ENCODE results near the gene SRPK3.

SRPK3 gene

DNA sequence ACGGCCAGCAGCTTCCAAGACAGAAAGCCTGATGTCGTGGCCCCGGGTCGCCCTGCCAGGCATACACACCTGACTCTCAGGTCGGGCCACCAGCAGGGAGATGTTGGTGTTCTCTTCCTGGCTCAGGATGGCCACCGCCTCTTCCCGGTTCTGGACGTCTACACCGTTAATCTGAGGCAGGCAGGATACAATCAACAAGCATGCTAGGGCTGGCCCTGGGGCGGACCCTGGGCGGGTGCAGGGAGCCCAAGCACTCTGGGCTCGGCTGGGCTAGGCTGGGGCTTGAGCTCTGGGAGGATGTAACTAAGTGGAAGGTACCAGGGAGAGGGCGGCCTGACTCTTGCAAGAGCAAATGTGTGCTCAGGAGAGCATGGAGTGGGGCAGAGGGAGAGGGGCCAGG lies 24.6 kb downstream of the SRPK3 start:
- Histone ChIP-seq H3K27ac (ENCODE audit: low read length) (no peak overlapping the region), H3K4me3 (ENCODE audit: low read depth in 1 of 2, low read length in 2 of 2) (no peak overlapping the region), H3K9ac (ENCODE audit: low read depth, low read length) (no peak overlapping the region), H4K20me1 (ENCODE audit: insufficient read depth, low read length) (no peaks in the 10 kb centered on the region), H3K27me3 (ENCODE audit: insufficient read depth, low read length, poor library complexity) (no peaks in the 10 kb centered on the region), H3K4me2 (ENCODE audit: insufficient read depth, low read length) (no peak overlapping the region), H3K36me3 (ENCODE audit: insufficient read depth, low read length) (no peaks in the 10 kb centered on the region), H3K4me1 (ENCODE audit: insufficient read depth, low read length) (no peaks in the 10 kb centered on the region), H3K79me2 (ENCODE audit: insufficient read depth, low read length) (no peaks in the 10 kb centered on the region), H3K9me3 (ENCODE audit: insufficient read depth, low read length, severe bottlenecking) (no peaks in the 10 kb centered on the region), H2AFZ (ENCODE audit: low read depth, low read length) (no peak overlapping the region)
- no peak for TF ChIP-seq EZH2 (IDR thresholded peaks at IDR 0.05; ENCODE audit: borderline replicate concordance, low read depth, low read length, severe bottlenecking)
- TF ChIP-seq, protein P1, sequence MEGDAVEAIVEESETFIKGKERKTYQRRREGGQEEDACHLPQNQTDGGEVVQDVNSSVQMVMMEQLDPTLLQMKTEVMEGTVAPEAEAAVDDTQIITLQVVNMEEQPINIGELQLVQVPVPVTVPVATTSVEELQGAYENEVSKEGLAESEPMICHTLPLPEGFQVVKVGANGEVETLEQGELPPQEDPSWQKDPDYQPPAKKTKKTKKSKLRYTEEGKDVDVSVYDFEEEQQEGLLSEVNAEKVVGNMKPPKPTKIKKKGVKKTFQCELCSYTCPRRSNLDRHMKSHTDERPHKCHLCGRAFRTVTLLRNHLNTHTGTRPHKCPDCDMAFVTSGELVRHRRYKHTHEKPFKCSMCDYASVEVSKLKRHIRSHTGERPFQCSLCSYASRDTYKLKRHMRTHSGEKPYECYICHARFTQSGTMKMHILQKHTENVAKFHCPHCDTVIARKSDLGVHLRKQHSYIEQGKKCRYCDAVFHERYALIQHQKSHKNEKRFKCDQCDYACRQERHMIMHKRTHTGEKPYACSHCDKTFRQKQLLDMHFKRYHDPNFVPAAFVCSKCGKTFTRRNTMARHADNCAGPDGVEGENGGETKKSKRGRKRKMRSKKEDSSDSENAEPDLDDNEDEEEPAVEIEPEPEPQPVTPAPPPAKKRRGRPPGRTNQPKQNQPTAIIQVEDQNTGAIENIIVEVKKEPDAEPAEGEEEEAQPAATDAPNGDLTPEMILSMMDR (IDR thresholded peaks at IDR 0.05; ENCODE audit: borderline replicate concordance, extremely low read depth, low read length, poor library complexity, severe bottlenecking) = no peak
- DNase-seq (no peak), ATAC-seq (ENCODE audit: insufficient read depth, low read depth) (no peak)

DNA sequence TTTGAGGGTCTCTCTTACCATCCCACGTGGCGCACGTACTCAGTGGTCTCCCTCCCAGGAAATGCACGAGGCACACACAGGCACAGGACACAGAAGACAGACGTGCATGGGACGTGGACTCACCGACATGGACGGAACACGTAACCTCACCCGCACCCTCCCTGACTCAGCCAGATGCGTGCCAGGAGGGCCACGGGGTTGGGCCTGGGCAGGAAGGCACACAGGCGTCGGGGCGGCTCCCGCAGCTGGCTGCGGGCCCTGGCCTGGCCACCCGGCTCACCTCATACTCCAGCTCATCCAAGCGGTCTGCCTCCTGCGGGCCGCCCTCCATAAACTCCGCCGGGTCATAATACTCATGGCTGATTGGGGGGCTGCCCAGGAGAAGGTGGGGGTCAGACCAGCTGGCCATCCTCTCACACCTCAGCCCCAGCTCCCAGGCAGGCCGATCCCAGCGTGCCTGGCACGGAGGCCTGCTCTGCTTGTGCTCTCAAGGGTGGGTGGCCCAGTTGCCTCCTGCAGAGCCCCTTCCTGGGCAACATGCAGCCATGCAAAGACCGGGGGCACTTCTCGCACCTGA lies 26.2 kb downstream of the SRPK3 start:
- DNase-seq (no peak), ATAC-seq (ENCODE audit: insufficient read depth, low read depth) (no peak)
- Histone ChIP-seq H3K27ac (ENCODE audit: low read length) (no peak overlapping the region), H3K79me2 (ENCODE audit: insufficient read depth, low read length) (no peaks in the 10 kb centered on the region), H4K20me1 (ENCODE audit: insufficient read depth, low read length) (no peaks in the 10 kb centered on the region), H3K4me3 (ENCODE audit: low read depth in 1 of 2, low read length in 2 of 2) (no peak overlapping the region), H3K4me2 (ENCODE audit: insufficient read depth, low read length) (no peak overlapping the region), H3K9ac (ENCODE audit: low read depth, low read length) (no peak overlapping the region), H3K36me3 (ENCODE audit: insufficient read depth, low read length) (no peaks in the 10 kb centered on the region), H2AFZ (ENCODE audit: low read depth, low read length) (no peak overlapping the region), H3K4me1 (ENCODE audit: insufficient read depth, low read length) (no peaks in the 10 kb centered on the region), H3K27me3 (ENCODE audit: insufficient read depth, low read length, poor library complexity) (no peaks in the 10 kb centered on the region), H3K9me3 (ENCODE audit: insufficient read depth, low read length, severe bottlenecking) (no peaks in the 10 kb centered on the region)
- TF ChIP-seq EZH2 (IDR thresholded peaks at IDR 0.05; ENCODE audit: borderline replicate concordance, low read depth, low read length, severe bottlenecking) = no peak
- TF ChIP-seq, protein P1 (IDR thresholded peaks at IDR 0.05; ENCODE audit: borderline replicate concordance, extremely low read depth, low read length, poor library complexity, severe bottlenecking) = no peak

DNA sequence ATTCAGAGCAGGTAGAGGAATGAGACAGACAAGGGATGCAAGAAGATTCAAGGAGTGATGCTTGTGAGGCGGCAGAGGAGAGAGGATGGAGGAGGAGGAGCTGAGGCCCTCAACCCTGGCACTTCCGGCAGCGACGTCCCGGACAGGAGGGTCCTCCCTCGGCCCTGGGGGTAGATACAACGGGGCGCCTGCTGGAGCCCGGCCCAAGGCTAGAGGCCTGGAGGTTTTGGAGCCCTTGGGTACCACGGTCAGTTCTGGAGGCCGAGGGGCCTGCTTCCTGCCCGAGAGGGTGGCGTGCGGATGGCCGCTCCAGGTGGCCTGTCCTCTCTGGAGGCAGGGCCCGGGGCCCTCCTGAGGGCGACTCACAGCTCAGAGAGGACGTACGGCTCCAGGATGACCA lies 27.1 kb downstream of the SRPK3 start:
- H3K9me3 ChIP-seq (ENCODE audit: insufficient read depth, low read length, severe bottlenecking) = no peaks in the 10 kb centered on the region
- H3K79me2 ChIP-seq (ENCODE audit: insufficient read depth, low read length) = no peaks in the 10 kb centered on the region
- no peaks in the 10 kb centered on the region for H3K27me3 ChIP-seq (ENCODE audit: insufficient read depth, low read length, poor library complexity)
- H3K27ac ChIP-seq (ENCODE audit: low read length) = no peak overlapping the region
- H3K9ac ChIP-seq (ENCODE audit: low read depth, low read length) = no peak overlapping the region
- no peak overlapping the region for H3K4me3 ChIP-seq (ENCODE audit: low read depth in 1 of 2, low read length in 2 of 2)
- no peak for DNase-seq
- H3K36me3 ChIP-seq (ENCODE audit: insufficient read depth, low read length) = no peaks in the 10 kb centered on the region
- ATAC-seq (ENCODE audit: insufficient read depth, low read depth) = no peak
- TF ChIP-seq, protein P1 (IDR thresholded peaks at IDR 0.05; ENCODE audit: borderline replicate concordance, extremely low read depth, low read length, poor library complexity, severe bottlenecking) = no peak
- no peak for TF ChIP-seq EZH2 (IDR thresholded peaks at IDR 0.05; ENCODE audit: borderline replicate concordance, low read depth, low read length, severe bottlenecking)
- no peak overlapping the region for H2AFZ ChIP-seq (ENCODE audit: low read depth, low read length)
- no peaks in the 10 kb centered on the region for H4K20me1 ChIP-seq (ENCODE audit: insufficient read depth, low read length)
- no peaks in the 10 kb centered on the region for H3K4me1 ChIP-seq (ENCODE audit: insufficient read depth, low read length)
- H3K4me2 ChIP-seq (ENCODE audit: insufficient read depth, low read length) = no peak overlapping the region

DNA sequence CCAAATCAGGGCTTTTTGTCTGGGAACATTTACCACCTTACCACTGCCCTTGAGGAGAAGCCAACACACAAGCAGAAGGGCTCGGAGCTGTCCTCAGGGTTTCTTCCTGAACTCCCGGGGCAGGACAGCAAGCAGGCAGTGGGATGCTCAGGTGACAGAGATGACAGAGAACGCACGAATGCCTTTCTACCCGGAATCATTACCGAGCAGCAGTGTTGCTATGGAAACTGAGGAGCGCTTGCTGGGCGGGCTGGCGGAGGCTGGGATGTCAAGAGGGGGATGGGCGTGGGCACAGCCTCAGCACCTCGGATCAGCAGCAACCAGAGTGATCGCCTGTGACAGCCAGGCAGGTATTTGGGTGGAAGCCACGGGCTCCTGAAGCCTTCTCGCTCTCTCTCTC lies 31.4 kb downstream of the SRPK3 start:
- no peak for TF ChIP-seq EZH2 (IDR thresholded peaks at IDR 0.05; ENCODE audit: borderline replicate concordance, low read depth, low read length, severe bottlenecking)
- TF ChIP-seq, protein P1 (IDR thresholded peaks at IDR 0.05; ENCODE audit: borderline replicate concordance, extremely low read depth, low read length, poor library complexity, severe bottlenecking) = no peak
- H3K4me3 ChIP-seq (ENCODE audit: low read depth in 1 of 2, low read length in 2 of 2) = no peak overlapping the region
- no peaks in the 10 kb centered on the region for H3K36me3 ChIP-seq (ENCODE audit: insufficient read depth, low read length)
- no peak for DNase-seq
- no peaks in the 10 kb centered on the region for H4K20me1 ChIP-seq (ENCODE audit: insufficient read depth, low read length)
- no peaks in the 10 kb centered on the region for H3K4me1 ChIP-seq (ENCODE audit: insufficient read depth, low read length)
- H3K79me2 ChIP-seq (ENCODE audit: insufficient read depth, low read length) = no peaks in the 10 kb centered on the region
- no peak overlapping the region for H3K27ac ChIP-seq (ENCODE audit: low read length)
- no peaks in the 10 kb centered on the region for H3K27me3 ChIP-seq (ENCODE audit: insufficient read depth, low read length, poor library complexity)
- ATAC-seq (ENCODE audit: insufficient read depth, low read depth) = no peak
- H3K9me3 ChIP-seq (ENCODE audit: insufficient read depth, low read length, severe bottlenecking) = no peaks in the 10 kb centered on the region
- no peak overlapping the region for H3K9ac ChIP-seq (ENCODE audit: low read depth, low read length)
- H3K4me2 ChIP-seq (ENCODE audit: insufficient read depth, low read length) = no peak overlapping the region
- no peak overlapping the region for H2AFZ ChIP-seq (ENCODE audit: low read depth, low read length)
